Inferior parietal cortex (tissue), 1 donor: Measurements from ENCODE around the gene CA12.
"Not testable (repeated sequence)": the region's sequence is repeated elsewhere in the genome, so short reads cannot be mapped to it uniquely, and the experiment has no call there.

Source experiments
- DNase-seq: peaks from one replicate; pipeline ENCODE4 v3.0.0-alpha.2; 2016; ENCODE audit errors: extremely low spot score

Gene CA12

GRCh38 chr15:63335543-63336240 is 46.0 kb downstream of the CA12 start:
- DNase-seq, result no peak

- no peak for DNase-seq
Measured at GRCh38 chr15:63334821-63335220, 46.8 kb downstream of the CA12 start.

DNA sequence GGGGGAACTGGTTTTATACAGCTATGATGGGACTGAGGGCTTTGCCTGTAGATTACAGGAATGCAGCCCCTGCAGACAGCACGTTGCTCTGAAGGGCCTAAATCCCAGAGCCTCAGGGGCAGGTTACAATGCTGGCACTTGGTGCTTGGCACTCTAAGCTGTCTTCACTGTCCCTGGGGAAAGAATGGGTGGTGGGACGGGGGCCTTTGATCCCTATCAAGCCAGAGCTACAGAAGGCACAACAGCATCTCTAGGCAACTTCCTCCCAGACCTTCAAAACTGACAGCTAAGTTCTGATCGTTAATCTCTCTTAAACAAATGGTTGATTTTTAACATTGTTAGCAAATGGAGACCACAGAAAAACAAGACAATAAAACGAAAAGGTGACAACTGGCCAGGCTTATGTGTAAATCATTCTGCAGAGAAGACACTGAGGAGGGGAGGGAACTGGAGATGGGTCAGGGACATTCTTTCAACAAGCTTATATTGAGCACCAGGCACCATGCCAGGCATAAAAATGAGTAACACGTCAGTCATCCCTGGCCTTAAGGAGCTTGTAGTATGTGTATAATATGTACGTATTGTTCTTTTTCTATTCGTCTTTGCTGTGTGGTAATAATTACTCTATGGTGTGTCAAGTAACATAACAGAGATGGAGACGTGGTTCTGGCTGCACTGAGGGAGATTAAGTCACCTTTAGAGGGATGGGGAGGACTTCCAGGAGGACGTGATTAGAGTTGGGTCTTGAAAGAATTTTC is 49.1 kb downstream of the CA12 start:
- DNase-seq, result no peak

DNA sequence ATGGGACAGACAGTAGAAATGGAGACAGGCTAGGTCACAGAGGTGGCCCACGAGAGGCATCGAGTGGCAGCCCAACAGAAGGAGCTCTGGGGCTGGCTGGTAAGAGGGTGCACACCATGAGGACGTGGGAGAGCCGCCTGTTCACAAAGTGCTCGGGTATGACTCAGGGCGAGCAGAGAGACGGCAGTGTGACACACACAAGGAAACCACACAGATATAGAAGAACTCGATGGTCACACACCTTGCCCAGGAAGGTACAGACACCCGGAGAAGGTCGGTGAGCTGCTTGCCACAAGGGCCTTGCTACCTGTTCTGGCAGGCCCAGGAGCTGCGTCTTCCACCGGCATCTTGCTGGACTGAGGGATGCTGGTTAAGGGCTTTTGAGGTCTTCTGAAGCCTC is 50.2 kb downstream of the CA12 start:
- no peak for DNase-seq

DNA sequence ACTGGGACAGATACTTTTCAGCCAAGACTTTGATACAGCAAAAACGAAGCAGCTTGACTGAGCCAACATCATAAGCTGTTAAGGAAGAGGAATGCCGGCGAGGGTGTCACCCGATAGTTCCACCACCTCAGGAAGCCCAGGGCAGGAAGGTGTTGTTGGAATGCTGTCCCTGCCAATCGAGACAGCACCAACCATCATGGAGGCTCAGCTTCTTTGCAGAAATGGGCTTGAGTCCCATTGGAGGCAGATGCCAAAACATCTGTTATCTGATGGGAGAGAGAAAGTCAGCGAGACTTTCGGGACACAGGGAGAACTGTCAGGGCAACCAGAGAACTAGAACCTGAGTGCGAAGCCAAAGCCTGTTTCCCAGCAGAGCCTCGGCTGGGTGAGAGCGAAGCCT is 50.7 kb downstream of the CA12 start:
- DNase-seq, result no peak

DNA sequence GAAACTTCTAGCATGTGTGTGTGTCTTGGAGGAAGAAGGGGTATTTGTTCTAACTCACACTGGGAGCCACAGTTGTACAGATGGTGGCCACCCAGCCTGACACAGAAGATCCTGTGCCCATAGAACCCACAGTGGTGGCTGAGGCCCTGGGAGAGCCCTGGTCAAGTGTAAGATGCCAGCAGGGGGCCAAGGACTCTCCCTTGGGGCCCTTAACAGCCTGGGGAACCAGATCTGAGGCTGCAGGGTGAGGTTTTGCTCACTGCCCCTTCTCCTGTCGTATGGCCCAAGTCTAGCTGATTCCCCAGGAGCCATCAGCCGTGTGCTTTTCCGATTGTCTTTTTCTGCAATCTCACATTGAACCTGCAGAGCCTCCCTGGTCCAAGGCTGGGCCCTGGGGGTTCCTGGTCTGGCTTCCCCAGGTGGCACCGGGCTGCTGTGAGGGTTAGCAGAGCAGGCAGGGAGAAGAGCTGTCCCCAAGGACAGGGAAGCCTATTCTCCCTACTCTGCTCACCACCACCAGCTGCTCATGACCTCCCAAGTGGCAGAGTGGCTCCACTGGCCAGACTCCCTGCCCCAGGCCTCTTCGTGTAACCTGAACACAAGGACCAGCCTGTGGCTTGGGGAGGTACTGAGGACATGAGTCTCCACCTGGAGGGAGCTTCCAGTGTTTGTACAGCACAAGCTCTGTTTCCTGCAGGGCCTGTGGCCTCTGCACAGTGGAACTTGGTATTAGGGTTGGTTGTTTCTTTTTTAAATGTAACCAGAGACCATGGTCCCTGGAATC is 51.9 kb downstream of the CA12 start:
- no peak for DNase-seq

GRCh38 chr15:63327648-63328421 is 53.8 kb downstream of the CA12 start:
- DNase-seq, result no peak

DNA sequence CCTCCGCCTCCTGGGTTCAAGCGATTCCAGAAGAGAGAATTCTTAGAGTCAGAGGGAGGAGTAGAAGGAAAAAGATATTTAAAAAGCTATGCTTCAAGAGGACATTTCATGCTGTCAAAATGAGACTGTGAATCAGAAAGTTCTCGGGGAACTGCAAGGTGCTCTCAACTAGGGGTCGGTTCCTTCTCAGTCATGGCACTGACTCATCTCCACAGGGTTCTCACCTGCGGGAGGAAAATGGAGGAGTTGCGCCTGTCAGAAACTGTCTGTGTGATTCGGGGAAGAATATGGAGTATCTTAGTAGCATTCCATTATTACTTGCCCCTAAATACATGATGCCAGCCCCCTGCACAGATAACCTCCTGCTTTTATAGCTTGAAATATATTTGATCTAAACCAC is 56.9 kb downstream of the CA12 start:
- no peak for DNase-seq

- peak; percentile 18 for DNase-seq
Measured at GRCh38 chr15:63323798-63324563, 57.7 kb downstream of the CA12 start.

DNA sequence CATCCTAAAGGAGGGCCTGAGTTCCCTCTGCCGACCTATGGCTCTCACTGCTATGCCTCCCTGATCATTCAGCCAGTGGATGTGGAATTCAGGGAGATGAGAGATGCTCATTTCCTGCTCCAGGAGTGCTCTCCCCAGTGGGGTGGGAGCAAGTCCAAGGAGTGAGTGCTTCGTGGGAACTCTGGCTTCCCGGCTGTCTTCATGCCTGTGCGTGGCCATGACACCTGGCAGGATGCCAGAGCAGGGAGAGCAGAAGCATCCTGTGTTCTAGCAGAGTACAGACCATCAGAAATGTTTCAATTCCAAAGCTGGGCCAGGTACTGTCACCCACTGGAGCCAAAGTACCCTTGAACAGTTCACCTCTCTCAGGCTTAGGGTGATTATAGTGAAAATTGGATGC is 59.1 kb downstream of the CA12 start:
- no peak for DNase-seq

DNA sequence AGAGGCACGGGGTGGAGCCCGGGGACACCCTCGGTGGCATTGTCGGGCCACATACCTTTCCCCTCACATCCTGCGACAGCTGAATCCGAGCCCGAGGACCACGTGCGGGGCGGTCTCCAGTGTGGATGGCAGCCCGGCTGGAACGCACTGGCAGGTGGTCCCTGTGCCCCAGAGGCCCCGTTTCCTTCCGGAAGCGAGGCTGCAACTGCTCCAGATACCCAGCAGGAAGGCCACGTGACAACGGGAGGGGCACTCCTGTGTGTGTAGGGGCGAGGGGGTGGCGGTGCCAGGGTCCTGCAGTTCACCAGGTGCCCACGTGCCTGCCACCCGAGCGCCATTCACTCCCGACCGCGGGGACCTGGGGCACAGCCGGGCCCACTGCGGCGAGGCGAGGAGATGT is 60.2 kb downstream of the CA12 start:
- no peak for DNase-seq

DNA sequence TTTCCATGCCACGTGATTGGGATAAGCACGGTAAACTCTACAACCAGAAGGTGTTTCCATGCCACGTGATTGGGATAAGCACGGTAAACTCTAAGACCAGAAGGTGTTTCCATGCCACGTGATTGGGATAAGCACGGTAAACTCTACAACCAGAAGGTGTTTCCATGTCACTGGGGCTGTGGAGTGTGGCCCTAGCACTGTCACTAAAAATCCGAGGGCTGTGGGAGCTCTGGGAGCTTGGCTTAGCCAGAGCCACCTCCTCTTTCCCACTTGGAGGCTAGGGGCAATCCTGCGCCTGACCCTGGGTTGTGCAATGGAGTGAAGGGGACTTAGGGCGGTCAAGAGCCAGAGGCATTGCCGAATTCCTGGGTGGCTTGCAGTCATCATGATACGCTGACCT is 60.7 kb downstream of the CA12 start:
- DNase-seq, result not testable (repeated sequence)

GRCh38 chr15:63320446-63320845 is 61.2 kb downstream of the CA12 start:
- DNase-seq, result not testable (repeated sequence)

- DNase-seq, result no peak
Measured at GRCh38 chr15:63319065-63319464, 62.6 kb downstream of the CA12 start.

DNA sequence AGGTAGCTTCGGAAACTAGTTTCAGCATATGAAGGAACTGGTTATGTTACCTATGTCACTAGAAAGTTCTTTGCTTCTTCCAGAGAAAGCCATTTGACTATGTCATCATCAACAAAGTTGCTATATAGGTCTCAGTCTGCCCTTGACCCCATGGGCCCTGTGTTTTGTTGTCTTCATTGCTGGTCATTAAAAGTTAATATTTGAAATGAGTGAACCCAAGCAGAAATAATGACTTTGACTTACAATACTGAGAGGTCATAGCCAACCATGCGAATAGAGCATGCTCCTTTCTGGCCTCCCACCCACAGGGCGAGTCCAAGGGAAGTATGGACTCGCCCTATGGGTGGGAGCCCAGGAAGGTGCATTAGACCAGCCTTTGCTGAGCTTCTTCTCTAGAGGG is 63.3 kb downstream of the CA12 start:
- no peak for DNase-seq

- no peak for DNase-seq
Measured at GRCh38 chr15:63314409-63314808, 67.2 kb downstream of the CA12 start.

- no peak for DNase-seq
Measured at GRCh38 chr15:63313825-63314224, 67.8 kb downstream of the CA12 start.

DNA sequence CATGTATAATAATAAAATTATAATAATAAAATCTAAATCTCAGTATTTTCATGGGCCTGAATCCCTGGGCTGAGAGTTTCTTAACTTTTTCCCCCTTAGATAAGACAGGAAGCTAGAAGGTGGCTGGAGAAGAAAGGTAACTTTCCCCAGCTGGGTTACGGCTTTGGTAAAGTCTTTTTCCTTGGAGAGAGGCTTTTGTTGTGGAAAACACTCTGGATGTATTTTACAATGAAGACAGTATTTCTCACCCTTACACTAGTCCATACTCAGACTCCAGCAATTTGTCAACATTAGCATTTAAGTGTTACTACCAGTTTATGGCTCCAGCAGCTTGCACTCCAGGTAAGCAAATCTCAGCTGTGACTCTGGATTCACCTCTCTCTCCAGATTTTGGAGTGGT is 69.4 kb downstream of the CA12 start:
- DNase-seq, result no peak

- DNase-seq, result no peak
Measured at GRCh38 chr15:63310646-63311045, 71.0 kb downstream of the CA12 start.

DNA sequence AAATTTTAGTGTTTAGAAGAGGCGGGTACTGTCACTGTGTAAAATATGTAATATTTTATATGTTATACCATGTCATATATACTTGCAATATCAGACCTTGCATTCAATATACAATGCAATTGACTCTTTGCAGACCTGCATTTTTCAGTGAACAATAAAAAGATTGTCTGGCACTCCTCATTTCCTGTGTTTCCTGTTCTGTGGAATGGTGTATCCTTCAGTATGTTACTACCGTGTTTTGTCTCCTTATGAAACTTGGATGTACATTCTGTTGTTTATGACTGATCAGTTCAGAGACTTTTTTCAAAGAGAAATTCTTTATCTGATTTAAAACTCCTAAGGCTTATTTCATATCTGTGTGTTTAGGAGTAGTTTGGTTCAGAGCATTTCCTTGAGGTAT is 72.7 kb downstream of the CA12 start:
- no peak for DNase-seq

GRCh38 chr15:63308491-63308890 is 73.2 kb downstream of the CA12 start:
- no peak for DNase-seq
